Breast epithelium (tissue), 4 donors: ENCODE measurements around the gene TMED9. TPM values are rescaled to one million over a fixed set of nuclear protein-coding genes. Genes with fewer than 3 reads are reported as not detected.

Experiments
- DNase-seq, 2 donors: peaks; one replicate each; pipeline ENCODE4 v3.0.0-alpha.2; 2019; ENCODE audit warnings: low spot score in 2 of 2
- H3K27ac ChIP-seq, 2 donors: fragments of 200-600 bp; sonication (generic) in 1 of 2; one replicate each; pipeline ENCODE4 v1.5.1; 2016 to 2019; ENCODE audit warnings: mild to moderate bottlenecking in 1 of 2
- H3K27me3 ChIP-seq, 2 donors: fragments of 200-600 bp; sonication (generic) in 1 of 2; one replicate each; pipeline versions ENCODE4 v1.5.1 to v1.6.0; 2017 to 2019; ENCODE audit warnings: control low read depth in 1 of 2, mild to moderate bottlenecking in 1 of 2
- H3K36me3 ChIP-seq: fragments of 200-600 bp; one replicate; pipeline ENCODE4 v1.5.1; 2019
- H3K4me1 ChIP-seq, 2 donors: fragments of 200-600 bp; sonication (generic); one replicate each; pipeline ENCODE4 v1.5.1; 2016 to 2019; ENCODE audit warnings: control low read depth in 1 of 2
- H3K4me3 ChIP-seq, 3 donors: fragments of 200-600 bp; sonication (generic); 1 replicate in 2 of 3; 2 replicates in 1 of 3; pipeline ENCODE4 v1.5.1; 2016 to 2019; ENCODE audit warnings: mild to moderate bottlenecking in 3 of 3, moderate library complexity in 2 of 3
- H3K9me3 ChIP-seq, 2 donors: fragments of 200-600 bp; sonication (generic) in 1 of 2; one replicate each; pipeline ENCODE4 v1.5.1; 2016 to 2019; ENCODE audit warnings: control low read depth in 1 of 2
- CTCF ChIP-seq, 3 donors: fragments of 450-650 bp; IDR thresholded peaks; one replicate each; pipeline ENCODE4 v1.5.1; 2016 to 2017; ENCODE audit warnings: antibody characterized with exemption in 3 of 3, mild to moderate bottlenecking in 3 of 3, moderate library complexity in 3 of 3
- POLR2A ChIP-seq: fragments of 450-650 bp; IDR thresholded peaks from one replicate; pipeline ENCODE4 v1.6.1; 2016; ENCODE audit warnings: antibody characterized with exemption, mild to moderate bottlenecking, moderate library complexity
- POLR2AphosphoS5 ChIP-seq, 3 donors: sonication (generic); formaldehyde crosslinking; IDR thresholded peaks; one replicate each; pipeline ENCODE4 v1.6.1; 2017; ENCODE audit warnings: antibody characterized with exemption in 3 of 3
- intact Hi-C: fragments of 100-400 bp; cut with DNase I; formaldehyde crosslinking; loops from one replicate; pipeline ENCODE4 v1.15.1; 2023; ENCODE audit warnings: low total_unique reads
- total RNA-seq, 3 donors: library from RNA; depleted of rRNA; stranded (reverse); fragments of >200 nt; gene quantifications; one replicate each; pipeline ENCODE4 v1.1.0, GENCODE V29; 2016

Gene TMED9
- total RNA-seq, 3 donors from 2014 or later = 75.4 to 109 (median 95.1) TPM

- no peak for DNase-seq
- no peak for TF ChIP-seq POLR2A
- TF ChIP-seq CTCF (IDR thresholded peaks at IDR 0.05) = no peak
- TF ChIP-seq POLR2AphosphoS5 (IDR thresholded peaks at IDR 0.05) = no peak
- H3K4me3 ChIP-seq = no peak overlapping the region
- intact Hi-C loops = no loop called here
- no peaks in the 10 kb centered on the region for H3K36me3 ChIP-seq
- no peaks in the 10 kb centered on the region for H3K27me3 ChIP-seq
- H3K4me1 ChIP-seq = peaks cover 0 to 4% of the 10 kb centered on the region in 2 donors
- H3K27ac ChIP-seq = no peak overlapping the region
- H3K9me3 ChIP-seq = no peaks in the 10 kb centered on the region
Measured at GRCh38 chr5:177603631-177604030, 11.6 kb downstream of the TMED9 start.

GRCh38 chr5:177604116-177604521 is 12.1 kb downstream of the TMED9 start:
- Histone ChIP-seq H3K36me3 (no peaks in the 10 kb centered on the region), H3K27ac (no peak overlapping the region), H3K4me3 (no peak overlapping the region), H3K4me1 (peaks cover 0 to 4% of the 10 kb centered on the region in 2 donors), H3K27me3 (no peaks in the 10 kb centered on the region), H3K9me3 (no peaks in the 10 kb centered on the region)
- TF ChIP-seq POLR2AphosphoS5 (IDR thresholded peaks at IDR 0.05) (no peak), CTCF (IDR thresholded peaks at IDR 0.05) (no peak), POLR2A (no peak)
- DNase-seq = no peak
- intact Hi-C loops = no loop called here

- TF ChIP-seq CTCF (IDR thresholded peaks at IDR 0.05) (no peak), POLR2A (no peak), POLR2AphosphoS5 (IDR thresholded peaks at IDR 0.05) (no peak)
- no peaks in the 10 kb centered on the region for H3K27me3 ChIP-seq
- intact Hi-C loops = no loop called here
Measured at GRCh38 chr5:177604656-177605055, 12.7 kb downstream of the TMED9 start.

GRCh38 chr5:177605078-177605477 is 13.1 kb downstream of the TMED9 start:
- Histone ChIP-seq H3K36me3 (no peaks in the 10 kb centered on the region), H3K27me3 (no peaks in the 10 kb centered on the region), H3K27ac (no peak overlapping the region), H3K9me3 (no peaks in the 10 kb centered on the region), H3K4me1 (peaks cover 0 to 4% of the 10 kb centered on the region in 2 donors), H3K4me3 (no peak overlapping the region)
- TF ChIP-seq CTCF (IDR thresholded peaks at IDR 0.05) (no peak), POLR2AphosphoS5 (IDR thresholded peaks at IDR 0.05) (no peak), POLR2A (no peak)
- DNase-seq = no peak
- intact Hi-C loops = no loop called here

More at GRCh38 chr5:177604656-177605055, 12.7 kb downstream of the TMED9 start:
- Histone ChIP-seq H3K4me3 (no peak overlapping the region), H3K36me3 (no peaks in the 10 kb centered on the region), H3K27ac (no peak overlapping the region), H3K9me3 (no peaks in the 10 kb centered on the region), H3K4me1 (peaks cover 0 to 4% of the 10 kb centered on the region in 2 donors)
- DNase-seq = no peak

GRCh38 chr5:177605667-177606066 is 13.7 kb downstream of the TMED9 start:
- Histone ChIP-seq H3K4me1 (peaks cover 0 to 3% of the 10 kb centered on the region in 2 donors), H3K27me3 (no peaks in the 10 kb centered on the region), H3K36me3 (no peaks in the 10 kb centered on the region), H3K9me3 (no peaks in the 10 kb centered on the region), H3K27ac (no peak overlapping the region), H3K4me3 (no peak overlapping the region)
- intact Hi-C loops = no loop called here
- TF ChIP-seq POLR2A (no peak), POLR2AphosphoS5 (IDR thresholded peaks at IDR 0.05) (no peak), CTCF (IDR thresholded peaks at IDR 0.05) (no peak)
- no peak for DNase-seq
